ENCODE measurements around the gene CD58.

CD58 gene

DNA sequence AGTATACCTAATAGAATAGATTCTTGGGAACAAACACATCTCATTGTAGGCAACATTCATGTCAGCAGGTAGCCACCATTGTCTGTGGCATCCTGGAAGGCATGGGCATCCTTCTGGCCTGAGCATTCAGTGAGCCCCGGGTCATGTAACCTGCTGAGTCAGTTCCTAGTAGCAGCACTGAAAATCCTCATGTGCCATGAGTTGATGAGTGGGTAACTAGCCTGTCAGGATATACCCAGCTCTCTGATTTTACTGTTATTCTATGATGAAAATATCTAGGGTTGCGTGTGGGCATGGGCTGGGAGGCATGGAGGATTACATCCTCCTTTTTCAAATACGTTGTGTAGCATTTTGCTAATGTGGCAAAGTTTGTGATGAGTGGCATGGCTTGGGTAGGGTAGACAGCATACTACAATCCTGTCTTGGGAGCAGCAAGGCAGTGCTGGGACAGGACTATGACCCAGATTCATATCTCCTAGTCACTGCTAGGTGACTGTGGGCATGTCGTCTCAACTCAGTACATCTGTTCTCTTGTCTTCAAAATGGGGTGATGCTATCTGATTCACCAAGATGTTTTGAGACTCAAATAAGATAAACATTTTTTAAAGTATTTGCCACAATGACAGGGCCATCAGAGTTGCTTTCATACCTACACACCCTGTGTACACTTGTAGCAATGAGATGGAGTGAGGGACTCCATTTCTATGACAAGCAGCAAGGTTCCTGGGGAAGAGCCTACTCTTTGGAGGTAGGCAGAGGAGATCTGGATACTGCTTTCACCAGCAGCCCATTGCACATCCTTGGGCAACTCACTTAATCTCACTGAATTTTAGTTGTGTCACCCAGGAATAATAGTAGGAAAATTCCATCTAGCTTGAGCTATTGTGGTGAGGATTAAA lies 62.5 kb downstream of the CD58 start:
- DNase-seq = no peak

DNA sequence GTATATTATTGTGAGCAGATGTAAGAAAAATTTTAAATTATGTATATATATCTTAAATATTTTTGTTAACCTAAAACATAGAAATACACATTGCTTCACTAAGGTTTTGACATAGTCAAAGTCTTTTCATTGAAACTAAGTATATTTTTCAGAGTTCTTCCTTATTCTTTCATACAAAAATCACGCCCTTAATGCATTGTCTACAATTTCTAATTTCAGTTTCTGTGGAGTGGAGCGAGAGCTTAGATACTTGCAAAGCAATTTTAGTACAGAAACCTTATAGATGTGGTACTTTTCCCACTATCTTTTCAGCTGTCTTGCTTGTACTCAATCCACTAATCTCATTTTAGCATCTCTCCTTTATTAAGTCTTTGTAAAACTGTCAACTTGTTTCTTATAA lies 63.2 kb downstream of the CD58 start:
- no peak for DNase-seq

DNA sequence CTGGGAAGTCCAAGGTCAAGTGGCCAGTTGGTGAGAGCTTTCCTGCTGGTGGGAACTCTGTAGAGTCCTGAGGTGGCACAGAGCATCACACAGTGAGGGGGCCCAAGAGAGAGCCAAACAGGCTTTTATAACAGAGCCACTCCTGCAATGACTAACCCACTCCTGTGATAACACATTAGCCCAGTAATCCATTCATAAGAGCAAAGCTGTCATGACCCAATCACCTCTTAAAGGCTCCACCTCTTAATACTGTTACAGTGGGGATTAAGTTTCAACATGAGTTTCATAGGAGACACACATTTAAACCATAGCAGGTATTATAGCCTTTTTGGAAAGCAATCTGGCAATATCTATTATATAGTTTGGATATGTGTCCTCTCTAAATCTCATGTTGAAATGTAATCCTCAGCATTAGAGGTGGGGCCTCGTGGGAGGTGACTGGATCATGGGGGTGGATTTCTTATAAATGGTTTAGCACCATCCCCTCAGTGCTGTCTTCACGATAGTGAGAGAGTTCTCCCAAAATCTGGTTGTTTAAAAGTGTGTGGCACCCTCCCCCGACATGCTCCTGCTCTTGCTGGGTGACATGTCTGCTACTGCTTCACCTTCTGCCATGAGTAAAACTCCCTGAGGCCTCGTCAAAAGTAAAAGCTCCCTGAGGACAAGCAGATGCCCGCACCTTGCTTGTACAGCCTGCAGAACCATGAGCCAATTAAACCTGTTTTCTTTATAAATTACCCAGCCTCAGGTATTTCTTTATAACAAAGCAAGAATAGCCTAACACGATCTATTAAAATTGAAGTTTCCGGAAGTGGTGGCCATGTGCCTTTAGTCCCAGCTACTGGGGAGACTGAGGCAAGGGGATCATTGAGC lies 64.5 kb downstream of the CD58 start:
- DNase-seq = no peak

DNA sequence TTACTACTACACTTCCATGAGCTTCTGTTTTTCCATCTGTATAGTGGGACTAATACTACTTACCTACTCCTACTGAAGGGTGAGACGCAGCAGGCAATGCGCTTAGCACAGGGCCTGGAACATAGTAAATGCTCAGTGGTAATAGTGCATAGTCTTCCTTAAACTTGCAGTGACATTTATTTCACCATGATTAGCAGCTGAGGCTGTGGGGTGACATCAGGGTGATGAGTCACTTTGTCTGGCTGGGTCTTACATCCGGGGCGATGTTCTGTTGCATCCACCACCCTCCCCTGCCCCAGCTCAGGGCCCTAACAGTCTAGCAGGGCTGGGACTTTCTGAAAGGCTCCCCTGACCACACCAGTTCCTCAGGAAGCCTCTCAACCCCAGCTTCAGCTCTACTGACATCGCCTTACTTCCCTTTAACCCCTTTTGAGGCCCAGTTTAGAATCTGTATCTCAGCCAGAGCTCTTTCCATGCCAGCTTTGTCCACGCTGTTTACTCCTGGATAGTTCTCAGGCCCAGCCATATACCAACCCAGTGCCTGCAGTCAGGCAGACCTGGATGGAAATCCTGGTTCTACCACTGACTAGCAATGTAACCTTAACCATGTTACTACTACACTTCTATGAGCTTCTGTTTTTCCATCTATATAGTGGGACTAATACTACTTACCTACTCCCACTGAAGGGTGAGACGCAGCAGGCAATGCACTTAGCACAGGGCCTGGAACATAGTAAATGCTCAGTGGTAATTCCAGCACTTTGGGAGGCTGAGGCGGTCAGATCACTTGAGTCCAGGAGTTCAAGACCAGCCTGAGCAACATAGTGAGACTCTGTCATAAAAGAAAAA lies 66.3 kb downstream of the CD58 start:
- no peak for DNase-seq

DNA sequence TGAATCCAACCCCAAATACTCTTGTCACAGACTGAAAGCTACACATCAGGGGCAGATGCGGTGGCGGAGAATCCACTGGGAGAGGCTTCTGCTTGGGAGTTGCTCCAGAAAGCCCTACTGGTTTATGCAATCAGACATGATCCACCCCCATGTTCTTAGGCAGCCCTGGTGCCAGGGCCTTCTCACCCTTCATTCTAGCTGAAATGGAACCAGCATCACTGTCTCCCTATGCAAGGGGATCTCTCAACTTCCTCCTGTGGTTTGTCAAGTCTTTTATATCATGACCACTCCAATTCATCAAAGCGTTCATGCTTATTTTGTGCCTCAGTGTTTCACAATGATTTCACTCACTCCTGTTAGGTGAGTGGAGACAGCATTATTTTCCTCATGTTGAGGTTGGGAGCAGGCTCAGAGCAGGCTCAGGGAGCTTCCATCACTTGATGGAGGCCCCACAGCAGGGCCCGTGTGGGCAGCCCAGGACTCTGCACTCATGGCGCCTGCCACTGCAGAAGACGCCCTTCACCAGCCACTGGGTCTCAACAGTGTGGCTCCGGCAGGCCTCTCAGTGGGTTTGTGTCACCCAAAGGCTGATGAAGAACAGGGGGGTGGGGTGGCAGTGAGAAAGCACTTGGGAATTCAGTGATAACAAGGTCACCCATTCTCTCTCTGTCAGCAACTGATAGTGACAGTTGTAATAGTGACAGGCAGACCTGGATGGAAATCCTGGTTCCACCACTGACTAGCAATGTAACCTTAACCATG lies 67.1 kb downstream of the CD58 start:
- no peak for DNase-seq

- DNase-seq = no peak
Measured at GRCh38 chr1:116502671-116503314, 68.0 kb downstream of the CD58 start.

GRCh38 chr1:116501870-116502244 lies 69.0 kb downstream of the CD58 start:
- no peak for DNase-seq

DNA sequence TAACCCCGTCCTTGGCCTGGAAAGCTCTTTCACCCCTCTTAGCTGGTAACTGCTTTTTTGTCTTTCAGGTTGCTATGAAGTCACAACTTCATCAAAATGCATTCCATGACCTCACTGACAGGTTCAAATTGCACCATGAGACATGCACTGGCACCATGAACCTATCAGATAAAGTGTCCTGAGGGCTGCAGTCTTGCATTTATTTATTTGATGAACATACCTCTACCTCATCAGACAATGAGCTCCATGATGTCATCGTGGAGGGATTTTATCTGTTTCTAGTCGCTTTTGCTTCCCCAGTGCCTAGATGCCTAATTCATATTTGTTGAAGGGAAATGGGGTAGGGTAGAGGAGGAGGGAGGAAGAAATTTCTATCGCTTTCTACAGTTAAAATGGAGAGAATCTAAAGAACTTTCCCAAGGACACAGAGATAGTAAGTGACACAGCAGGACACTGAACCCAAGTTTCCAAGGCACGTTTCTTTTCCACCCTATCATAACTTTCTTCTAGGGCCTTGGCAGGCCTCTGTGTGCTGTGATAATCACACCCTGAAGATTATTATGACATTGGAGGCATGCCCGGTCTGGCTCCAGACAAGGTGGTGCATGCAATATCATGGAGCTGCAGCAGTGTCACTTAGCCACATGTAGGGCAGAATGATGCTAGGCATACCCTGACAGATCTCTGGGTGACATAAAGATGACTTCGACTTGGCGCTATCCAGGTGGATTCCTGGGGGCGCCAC lies 69.5 kb downstream of the CD58 start:
- no peak for DNase-seq

GRCh38 chr1:116498789-116499628 lies 71.8 kb downstream of the CD58 start:
- no peak for DNase-seq

DNA sequence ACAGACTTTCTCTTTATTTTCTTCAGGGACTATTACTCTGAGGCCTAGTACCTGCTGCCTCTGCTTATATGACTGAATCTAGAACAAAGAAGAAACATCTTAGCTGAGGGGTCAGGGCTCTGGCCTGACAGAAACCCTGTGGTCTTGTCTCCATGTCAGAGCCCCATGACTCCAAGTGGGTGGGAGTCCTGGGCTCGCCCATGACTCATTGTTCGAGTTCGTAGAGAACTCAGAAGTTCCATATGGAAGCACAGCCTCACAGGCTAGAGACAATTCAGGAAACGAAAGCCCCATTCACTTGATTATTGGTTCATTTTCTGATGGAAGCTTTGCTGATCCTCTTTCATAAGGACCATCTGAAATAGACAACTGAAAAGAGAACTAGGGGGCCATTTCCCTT lies 73.2 kb downstream of the CD58 start:
- no peak for DNase-seq

DNA sequence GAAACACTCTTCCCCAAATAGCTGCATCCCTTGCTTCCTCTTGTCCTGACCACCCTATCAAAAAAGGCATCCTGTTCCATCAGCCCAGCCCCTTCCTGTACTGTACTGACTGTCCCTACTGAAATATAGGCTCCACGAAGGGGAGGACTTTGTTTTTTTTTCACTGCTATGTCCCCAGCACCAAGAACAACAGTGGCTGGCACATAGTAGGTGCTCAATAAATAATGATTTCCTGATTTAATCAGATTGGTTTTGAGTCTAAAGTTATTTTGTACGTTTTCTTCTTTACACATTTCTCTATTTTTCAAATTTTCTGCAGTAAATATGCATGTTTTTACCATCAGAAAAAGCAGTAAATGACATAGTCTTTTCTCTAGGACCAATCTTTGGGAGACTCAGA lies 73.9 kb downstream of the CD58 start:
- no peak for DNase-seq

DNA sequence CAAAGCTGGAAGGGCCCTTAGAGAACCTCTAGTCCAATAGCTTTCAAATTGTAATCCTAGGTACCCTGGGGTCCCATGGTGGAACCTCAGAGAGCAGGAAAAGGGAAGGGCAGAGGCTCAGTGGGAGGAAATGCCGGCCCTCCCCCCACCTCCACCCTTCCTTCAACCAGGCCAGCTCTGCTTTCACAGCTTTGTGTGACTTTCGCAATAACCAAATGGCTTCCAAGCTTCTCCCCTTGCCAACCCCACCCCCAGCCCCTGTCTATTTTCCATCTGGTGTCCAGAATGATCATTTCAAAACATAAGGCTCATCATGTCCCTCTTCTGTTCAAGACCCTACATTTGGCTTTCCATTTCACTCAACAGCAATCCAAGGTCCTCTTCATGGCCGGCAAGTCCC lies 74.4 kb downstream of the CD58 start:
- no peak for DNase-seq

- no peak for DNase-seq
Measured at GRCh38 chr1:116495535-116495934, 75.3 kb downstream of the CD58 start.

DNA sequence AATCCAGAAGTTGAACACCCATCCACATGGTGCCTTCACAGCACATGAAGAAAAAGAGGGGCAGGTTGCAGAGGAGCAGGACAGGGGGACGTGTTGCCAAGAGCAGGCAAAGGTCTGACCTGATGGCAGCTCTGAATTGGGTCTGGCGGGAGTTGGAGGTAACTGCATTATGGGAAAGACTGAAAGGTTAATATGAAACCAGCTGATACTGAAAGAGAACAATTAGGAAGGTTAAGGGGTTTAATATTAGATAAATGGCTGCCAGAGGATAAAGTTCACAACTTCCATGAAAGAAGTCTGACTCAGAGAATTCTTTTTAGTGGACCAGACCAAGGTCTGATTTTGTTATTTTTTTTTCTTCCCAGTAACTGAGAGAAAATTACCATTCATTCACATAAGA lies 76.1 kb downstream of the CD58 start:
- DNase-seq = no peak

DNA sequence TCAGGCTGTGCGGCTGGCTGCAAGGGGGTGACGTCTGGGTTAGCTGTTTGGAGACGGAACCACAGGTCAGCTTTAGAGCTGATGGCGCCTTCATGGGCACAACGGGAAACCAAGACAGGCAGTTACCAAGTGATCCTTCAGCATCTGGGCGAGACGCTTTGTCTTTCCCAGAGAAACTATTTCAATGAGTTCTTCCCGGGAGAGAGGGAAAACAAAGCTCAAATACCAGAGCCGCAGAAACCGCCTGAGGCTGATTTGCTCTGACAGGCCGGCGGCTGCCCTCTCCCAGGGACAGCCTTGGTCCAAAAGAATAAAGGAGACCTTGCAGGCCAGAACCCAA lies 76.5 kb downstream of the CD58 start:
- no peak for DNase-seq

DNA sequence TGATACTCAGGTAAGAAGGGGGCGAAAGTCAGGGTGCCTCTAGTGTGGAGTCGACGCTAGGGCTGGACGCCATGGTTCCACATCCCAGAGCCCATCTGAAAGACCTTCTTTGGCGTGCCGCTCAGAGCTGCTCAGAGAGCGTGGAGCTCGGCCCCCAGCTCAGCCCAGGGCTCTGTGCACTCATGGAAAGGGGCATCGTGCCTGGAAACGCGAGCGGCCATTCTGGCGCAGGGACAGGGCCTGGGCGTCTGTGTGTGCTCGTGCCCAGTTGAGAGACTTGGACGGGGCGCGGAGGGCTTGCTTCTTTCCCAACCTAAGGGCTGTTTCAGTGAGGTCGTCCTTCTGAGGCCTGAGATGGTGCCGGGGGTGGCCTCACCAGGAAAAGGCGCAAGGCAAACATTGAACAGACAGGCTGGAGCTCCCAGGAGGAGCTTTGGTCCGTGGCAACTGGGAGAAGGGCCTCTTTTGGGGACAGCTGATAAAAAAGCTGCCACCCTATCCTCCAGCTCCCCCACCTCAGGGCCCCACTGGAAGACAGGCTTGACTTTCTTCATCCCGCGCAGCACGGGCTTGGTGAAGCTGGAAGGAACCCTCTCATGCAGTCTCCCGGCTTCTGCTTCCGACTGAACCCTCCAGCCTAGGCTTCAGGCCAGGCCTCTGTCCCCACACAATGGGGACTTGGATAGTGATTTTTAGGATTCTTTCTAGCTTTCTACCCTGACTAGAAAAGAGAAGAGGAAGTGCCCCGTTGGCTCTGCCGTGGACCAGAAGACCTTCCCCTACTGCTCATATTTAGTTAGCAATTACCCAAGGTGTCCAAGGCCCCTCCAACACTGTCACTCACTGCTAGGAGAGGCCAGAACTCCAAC lies 77.1 kb downstream of the CD58 start:
- DNase-seq = no peak

- no peak for DNase-seq
Measured at GRCh38 chr1:116493036-116493435, 77.8 kb downstream of the CD58 start.

DNA sequence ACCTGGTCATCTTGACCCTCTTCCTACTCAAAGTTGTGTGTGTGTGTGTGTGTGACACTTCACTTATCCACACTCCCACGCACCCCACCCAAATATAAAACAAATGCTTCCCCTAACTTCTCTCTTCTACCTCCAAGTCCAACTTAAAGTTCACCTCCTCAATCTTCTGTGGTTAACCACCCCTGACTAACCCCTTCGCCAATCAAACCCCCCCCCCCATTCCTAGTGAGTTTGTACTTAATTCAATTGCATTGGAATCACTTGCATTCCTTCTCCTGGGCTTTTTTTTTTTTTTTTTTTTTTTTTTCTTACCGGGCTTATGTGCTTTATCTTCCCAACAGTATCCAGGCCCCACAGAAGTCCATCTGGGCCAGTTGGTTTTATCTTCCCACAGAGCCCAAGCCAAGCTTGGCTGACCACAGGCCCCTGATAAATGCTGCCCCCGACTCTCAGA lies 78.4 kb downstream of the CD58 start:
- DNase-seq = no peak

Data from activated gamma-delta T cell (primary cell).